Measurements from ENCODE around the gene APCDD1. TPM values are rescaled to one million over a fixed set of nuclear protein-coding genes. Genes with fewer than 3 reads are reported as not detected.
A peak's percentile ranks its signal among the peaks of the same experiment; 100 is the strongest.

The APCDD1 gene
- total RNA-seq, 2 donors from 2014 or later: 53.3 to 73.2 TPM

GRCh38 chr18:10436160-10436559, 18.3 kb upstream of the APCDD1 start:
- H3K9me3 ChIP-seq: no peaks in the 10 kb centered on the region
- H3K27ac ChIP-seq: no peak overlapping the region
- H3K4me3 ChIP-seq: no peak overlapping the region
- H3K36me3 ChIP-seq: no peaks in the 10 kb centered on the region
- TF ChIP-seq CTCF (IDR thresholded peaks at IDR 0.05): no peak
- H3K4me1 ChIP-seq: no peaks in the 10 kb centered on the region
- H3K27me3 ChIP-seq: no peaks in the 10 kb centered on the region
- no peak for DNase-seq (ENCODE audit: low spot score)

DNA sequence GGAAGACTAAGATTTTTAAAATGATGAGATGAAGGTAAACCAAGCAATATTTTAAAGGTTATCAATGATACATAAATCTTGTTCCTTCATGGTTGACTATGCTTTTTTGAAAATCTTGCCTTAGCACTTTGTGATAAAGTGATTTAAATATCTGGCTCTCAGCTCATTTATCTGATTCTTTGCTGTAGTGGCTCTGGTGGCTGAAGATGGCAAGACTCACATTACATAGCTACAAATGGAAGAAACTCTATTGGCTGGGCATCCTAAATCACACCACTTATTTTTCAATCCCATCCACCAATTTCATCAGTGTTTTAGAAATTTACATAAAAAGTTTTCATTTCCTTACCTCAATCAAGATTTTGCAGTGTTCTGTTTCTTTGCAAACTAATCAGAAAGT, 16.6 kb upstream of the APCDD1 start:
- Histone ChIP-seq H3K27ac (no peak overlapping the region), H3K27me3 (no peaks in the 10 kb centered on the region), H3K9me3 (no peaks in the 10 kb centered on the region), H3K36me3 (no peaks in the 10 kb centered on the region), H3K4me1 (no peaks in the 10 kb centered on the region), H3K4me3 (no peak overlapping the region)
- no peak for TF ChIP-seq CTCF (IDR thresholded peaks at IDR 0.05)
- no peak for DNase-seq (ENCODE audit: low spot score)

DNA sequence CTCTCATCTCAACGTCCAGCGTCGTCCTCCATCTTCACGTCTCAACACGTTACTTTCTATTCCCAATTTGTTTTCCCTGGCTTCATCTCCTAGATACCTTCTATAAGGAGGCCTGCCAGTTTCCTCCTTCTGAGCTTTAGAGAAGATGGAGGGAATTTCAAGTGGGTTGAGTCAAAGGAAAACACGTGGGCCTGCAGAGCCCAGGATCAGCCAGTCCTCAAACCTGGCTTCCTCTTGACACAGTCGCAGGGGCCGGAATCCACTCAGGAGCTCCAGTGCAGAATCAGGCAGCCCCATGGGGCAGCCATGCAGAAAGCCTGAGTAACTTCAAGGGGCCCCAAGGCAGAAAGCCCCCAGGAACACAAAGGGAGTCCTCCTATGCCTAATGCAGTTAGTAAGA, 14.5 kb upstream of the APCDD1 start:
- no peak for DNase-seq (ENCODE audit: low spot score)
- no peaks in the 10 kb centered on the region for H3K9me3 ChIP-seq
- H3K36me3 ChIP-seq: no peaks in the 10 kb centered on the region
- no peak overlapping the region for H3K27ac ChIP-seq
- no peaks in the 10 kb centered on the region for H3K27me3 ChIP-seq
- no peaks in the 10 kb centered on the region for H3K4me1 ChIP-seq
- no peak overlapping the region for H3K4me3 ChIP-seq
- TF ChIP-seq CTCF (IDR thresholded peaks at IDR 0.05): no peak

DNA sequence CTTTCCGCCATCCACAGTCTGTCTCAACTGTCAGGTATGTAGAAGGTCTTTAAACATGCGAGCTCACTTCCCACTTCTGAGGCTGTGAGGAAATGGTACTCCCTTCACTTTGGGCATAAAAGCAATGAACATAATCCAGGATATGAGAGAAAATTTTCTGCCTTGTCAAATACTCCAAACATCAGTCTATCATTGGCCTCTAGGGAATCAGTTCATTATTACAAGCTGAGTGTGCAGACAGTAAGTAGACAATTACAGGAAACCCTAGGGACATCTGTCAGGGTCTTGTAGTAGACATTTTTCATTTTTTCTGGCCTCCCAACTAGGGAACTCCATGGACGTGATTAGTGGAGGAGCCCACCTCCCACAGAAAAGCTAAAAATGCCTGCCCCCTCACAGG, 13.6 kb upstream of the APCDD1 start:
- no peaks in the 10 kb centered on the region for H3K27me3 ChIP-seq
- no peaks in the 10 kb centered on the region for H3K4me1 ChIP-seq
- no peak overlapping the region for H3K27ac ChIP-seq
- H3K36me3 ChIP-seq: no peaks in the 10 kb centered on the region
- no peaks in the 10 kb centered on the region for H3K9me3 ChIP-seq
- no peak overlapping the region for H3K4me3 ChIP-seq
- TF ChIP-seq CTCF (IDR thresholded peaks at IDR 0.05): no peak
- no peak for DNase-seq (ENCODE audit: low spot score)

- Histone ChIP-seq H3K27ac (no peak overlapping the region), H3K4me3 (no peak overlapping the region), H3K27me3 (no peaks in the 10 kb centered on the region), H3K36me3 (no peaks in the 10 kb centered on the region), H3K9me3 (no peaks in the 10 kb centered on the region), H3K4me1 (no peaks in the 10 kb centered on the region)
- no peak for DNase-seq (ENCODE audit: low spot score)
- TF ChIP-seq CTCF (IDR thresholded peaks at IDR 0.05): no peak
Measured at GRCh38 chr18:10441472-10441871, 13.0 kb upstream of the APCDD1 start.

DNA sequence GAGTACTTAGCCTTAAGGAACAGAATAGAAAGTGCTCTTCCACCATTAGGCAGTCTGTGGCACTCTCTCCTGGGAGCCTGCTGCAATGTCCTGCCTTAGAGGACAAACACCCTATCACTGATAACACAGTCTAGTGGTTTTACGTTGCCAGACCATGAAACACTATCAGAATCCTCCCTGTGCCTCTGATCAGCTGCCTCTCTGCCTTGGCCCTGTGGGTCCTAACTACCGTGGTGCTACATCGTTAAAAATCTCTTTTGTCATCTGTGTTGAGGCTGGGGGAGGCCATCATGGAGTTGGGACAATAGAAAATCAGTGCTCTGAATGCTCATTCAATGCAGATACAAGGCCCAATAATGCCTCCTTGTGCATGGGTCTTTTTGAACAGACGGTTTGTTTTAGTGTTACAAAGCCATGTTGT, 11.9 kb upstream of the APCDD1 start:
- Histone ChIP-seq H3K36me3 (no peaks in the 10 kb centered on the region), H3K4me3 (no peak overlapping the region), H3K27me3 (no peaks in the 10 kb centered on the region), H3K4me1 (no peaks in the 10 kb centered on the region), H3K9me3 (no peaks in the 10 kb centered on the region), H3K27ac (no peak overlapping the region)
- peak in 1 of 2 donors; percentile 46 for TF ChIP-seq CTCF (IDR thresholded peaks at IDR 0.05)
- no peak for DNase-seq (ENCODE audit: low spot score)
